HEK293 (cell line): ENCODE results near the gene PITPNB.

ENCODE experiments used
- HIC1 ChIP-seq: fragments of 450-650 bp; formaldehyde crosslinking; IDR thresholded peaks from 2 replicates; pipeline ENCODE4 v1.5.1; 2016; ENCODE audit warnings: missing biosample characterization, missing genetic modification characterization
- IKZF3 ChIP-seq: fragments of 450-650 bp; IDR thresholded peaks from 2 replicates; pipeline ENCODE4 v1.5.0; 2018; ENCODE audit warnings: missing biosample characterization, mild to moderate bottlenecking, missing genetic modification characterization, moderate library complexity
- KLF8 ChIP-seq: fragments of 450-650 bp; formaldehyde crosslinking; IDR thresholded peaks from 2 replicates; pipeline ENCODE4 v1.5.1; 2016; ENCODE audit warnings: missing biosample characterization, missing genetic modification characterization
- PRDM4 ChIP-seq: fragments of 450-650 bp; formaldehyde crosslinking; IDR thresholded peaks from 2 replicates; pipeline ENCODE4 v1.5.1; 2017; ENCODE audit warnings: missing biosample characterization, missing genetic modification characterization
- PRDM6 ChIP-seq: fragments of 450-650 bp; formaldehyde crosslinking; IDR thresholded peaks from 2 replicates; pipeline ENCODE4 v1.5.1; 2017; ENCODE audit warnings: missing biosample characterization, missing genetic modification characterization
- RBAK ChIP-seq: fragments of 450-650 bp; formaldehyde crosslinking; IDR thresholded peaks from 2 replicates; pipeline ENCODE4 v1.5.1; 2016; ENCODE audit warnings: missing biosample characterization, missing genetic modification characterization
- TSHZ1 ChIP-seq: fragments of 450-650 bp; formaldehyde crosslinking; IDR thresholded peaks from 2 replicates; pipeline ENCODE4 v1.5.1; 2016; ENCODE audit warnings: missing biosample characterization, missing genetic modification characterization, borderline replicate concordance
- ZBTB48 ChIP-seq: fragments of 450-650 bp; formaldehyde crosslinking; IDR thresholded peaks from 2 replicates; pipeline ENCODE4 v1.5.1; 2016; ENCODE audit warnings: missing biosample characterization, missing genetic modification characterization
- ZIC2 ChIP-seq: fragments of 450-650 bp; formaldehyde crosslinking; IDR thresholded peaks from 2 replicates; pipeline ENCODE4 v1.5.1; 2016; ENCODE audit warnings: missing biosample characterization, missing genetic modification characterization
- ZNF114 ChIP-seq: fragments of 450-650 bp; formaldehyde crosslinking; IDR thresholded peaks from 2 replicates; pipeline ENCODE4 v1.5.0; 2017; ENCODE audit warnings: missing biosample characterization, missing genetic modification characterization
- ZNF140 ChIP-seq: fragments of 450-650 bp; formaldehyde crosslinking; IDR thresholded peaks from 2 replicates; pipeline ENCODE4 v1.5.1; 2016; ENCODE audit warnings: missing biosample characterization, missing genetic modification characterization
- ZNF223 ChIP-seq: fragments of 450-650 bp; formaldehyde crosslinking; IDR thresholded peaks from 2 replicates; pipeline ENCODE4 v1.5.1; 2016; ENCODE audit warnings: missing biosample characterization, missing genetic modification characterization
- ZNF274 ChIP-seq, 2 experiments: fragments of 200-500 bp in 1 of 2; fragments of 450-650 bp in 1 of 2; sonication (Bioruptor generic) in 1 of 2; formaldehyde crosslinking in 1 of 2; IDR thresholded peaks; 2 replicates each; pipeline versions ENCODE4 v1.5.1 to v1.6.1; 2014 to 2016; ENCODE audit warnings: borderline replicate concordance in 1 of 2, inconsistent platforms in 1 of 2, low read length in 1 of 2, missing biosample characterization in 1 of 2, missing genetic modification characterization in 1 of 2
- ZNF341 ChIP-seq: fragments of 450-650 bp; formaldehyde crosslinking; IDR thresholded peaks from 2 replicates; pipeline ENCODE4; 2016; ENCODE audit warnings: low read depth, missing biosample characterization, missing genetic modification characterization
- ZNF394 ChIP-seq: fragments of 450-650 bp; formaldehyde crosslinking; IDR thresholded peaks from 2 replicates; pipeline ENCODE4 v1.5.1; 2016; ENCODE audit warnings: missing biosample characterization, missing genetic modification characterization, mild to moderate bottlenecking, moderate library complexity, borderline replicate concordance
- ZNF48 ChIP-seq: fragments of 450-650 bp; formaldehyde crosslinking; IDR thresholded peaks from 2 replicates; pipeline ENCODE4 v1.5.1; 2016; ENCODE audit warnings: missing biosample characterization, missing genetic modification characterization
- ZNF600 ChIP-seq: fragments of 450-650 bp; formaldehyde crosslinking; IDR thresholded peaks from 2 replicates; pipeline ENCODE4 v1.5.1; 2016; ENCODE audit warnings: missing biosample characterization, missing genetic modification characterization
- ZNF664 ChIP-seq: fragments of 450-650 bp; formaldehyde crosslinking; IDR thresholded peaks from 2 replicates; pipeline ENCODE4 v1.5.1; 2016; ENCODE audit warnings: missing biosample characterization, missing genetic modification characterization
- ZSCAN16 ChIP-seq: fragments of 450-650 bp; formaldehyde crosslinking; IDR thresholded peaks from 2 replicates; pipeline ENCODE4 v1.5.1; 2016; ENCODE audit warnings: missing biosample characterization, missing genetic modification characterization
- ZSCAN18 ChIP-seq: fragments of 450-650 bp; formaldehyde crosslinking; IDR thresholded peaks from 2 replicates; pipeline ENCODE4 v1.5.1; 2016; ENCODE audit warnings: missing biosample characterization, missing genetic modification characterization
- ZXDB ChIP-seq: fragments of 450-650 bp; formaldehyde crosslinking; IDR thresholded peaks from 2 replicates; pipeline ENCODE4 v1.5.1; 2016; ENCODE audit warnings: missing biosample characterization, missing genetic modification characterization
- TF ChIP-seq, protein P1 (sequence below): fragments of 450-650 bp; formaldehyde crosslinking; IDR thresholded peaks from 2 replicates; pipeline ENCODE4 v1.5.1; 2016; ENCODE audit warnings: missing biosample characterization, missing genetic modification characterization
- TF ChIP-seq, protein P2 (sequence below): fragments of 450-650 bp; formaldehyde crosslinking; IDR thresholded peaks from 2 replicates; pipeline ENCODE4 v1.5.1; 2016; ENCODE audit warnings: missing biosample characterization, missing genetic modification characterization

The PITPNB gene

GRCh38 chr22:27919222-27919941 lies at the start of gene PITPNB (continued):
- TF ChIP-seq HIC1 (tag by site-specific recombination) (peak; percentile 92), ZNF274 (IDR thresholded peaks at IDR 0.05; ENCODE audit: low read length) (no peak), ZNF274 (tag by site-specific recombination; IDR thresholded peaks at IDR 0.05; ENCODE audit: borderline replicate concordance) (no peak), PRDM6 (tag by site-specific recombination) (no peak), ZNF48 (tag by site-specific recombination) (no peak), ZSCAN16 (tag by site-specific recombination) (no peak), ZBTB48 (tag by site-specific recombination) (peak; percentile 51; the same call in 1 of the 2 replicates), KLF8 (tag by site-specific recombination) (peak; percentile 16), PRDM4 (tag by site-specific recombination) (no peak), ZNF341 (peak; percentile 62; the same call in 1 of the 2 replicates), TSHZ1 (tag by site-specific recombination) (no peak), ZNF394 (peak; percentile 53; the same call in 1 of the 2 replicates), ZNF140 (no peak), IKZF3 (tag by site-specific recombination) (peak; percentile 71), ZXDB (tag by site-specific recombination) (0 out of 2 replicates have a peak, but pooled peaks have one; percentile 42), ZIC2 (tag by site-specific recombination) (no peak), ZNF664 (tag by site-specific recombination) (no peak), RBAK (tag by site-specific recombination) (no peak), ZNF114 (tag by site-specific recombination) (no peak), ZSCAN18 (tag by site-specific recombination) (peak; percentile 38; the same call in 1 of the 2 replicates), ZNF223 (tag by site-specific recombination) (no peak), ZNF600 (tag by site-specific recombination) (peak; percentile 85)
- TF ChIP-seq, protein P1, sequence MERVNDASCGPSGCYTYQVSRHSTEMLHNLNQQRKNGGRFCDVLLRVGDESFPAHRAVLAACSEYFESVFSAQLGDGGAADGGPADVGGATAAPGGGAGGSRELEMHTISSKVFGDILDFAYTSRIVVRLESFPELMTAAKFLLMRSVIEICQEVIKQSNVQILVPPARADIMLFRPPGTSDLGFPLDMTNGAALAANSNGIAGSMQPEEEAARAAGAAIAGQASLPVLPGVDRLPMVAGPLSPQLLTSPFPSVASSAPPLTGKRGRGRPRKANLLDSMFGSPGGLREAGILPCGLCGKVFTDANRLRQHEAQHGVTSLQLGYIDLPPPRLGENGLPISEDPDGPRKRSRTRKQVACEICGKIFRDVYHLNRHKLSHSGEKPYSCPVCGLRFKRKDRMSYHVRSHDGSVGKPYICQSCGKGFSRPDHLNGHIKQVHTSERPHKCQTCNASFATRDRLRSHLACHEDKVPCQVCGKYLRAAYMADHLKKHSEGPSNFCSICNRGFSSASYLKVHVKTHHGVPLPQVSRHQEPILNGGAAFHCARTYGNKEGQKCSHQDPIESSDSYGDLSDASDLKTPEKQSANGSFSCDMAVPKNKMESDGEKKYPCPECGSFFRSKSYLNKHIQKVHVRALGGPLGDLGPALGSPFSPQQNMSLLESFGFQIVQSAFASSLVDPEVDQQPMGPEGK (tag by site-specific recombination), result peak; percentile 98
- TF ChIP-seq, protein P2, sequence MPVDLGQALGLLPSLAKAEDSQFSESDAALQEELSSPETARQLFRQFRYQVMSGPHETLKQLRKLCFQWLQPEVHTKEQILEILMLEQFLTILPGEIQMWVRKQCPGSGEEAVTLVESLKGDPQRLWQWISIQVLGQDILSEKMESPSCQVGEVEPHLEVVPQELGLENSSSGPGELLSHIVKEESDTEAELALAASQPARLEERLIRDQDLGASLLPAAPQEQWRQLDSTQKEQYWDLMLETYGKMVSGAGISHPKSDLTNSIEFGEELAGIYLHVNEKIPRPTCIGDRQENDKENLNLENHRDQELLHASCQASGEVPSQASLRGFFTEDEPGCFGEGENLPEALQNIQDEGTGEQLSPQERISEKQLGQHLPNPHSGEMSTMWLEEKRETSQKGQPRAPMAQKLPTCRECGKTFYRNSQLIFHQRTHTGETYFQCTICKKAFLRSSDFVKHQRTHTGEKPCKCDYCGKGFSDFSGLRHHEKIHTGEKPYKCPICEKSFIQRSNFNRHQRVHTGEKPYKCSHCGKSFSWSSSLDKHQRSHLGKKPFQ, result no peak
